ENCODE results near the gene GPR135.
"Not testable (repeated sequence)": the region's sequence is repeated elsewhere in the genome, so short reads cannot be mapped to it uniquely, and the experiment has no call there.

GPR135 gene

DNA sequence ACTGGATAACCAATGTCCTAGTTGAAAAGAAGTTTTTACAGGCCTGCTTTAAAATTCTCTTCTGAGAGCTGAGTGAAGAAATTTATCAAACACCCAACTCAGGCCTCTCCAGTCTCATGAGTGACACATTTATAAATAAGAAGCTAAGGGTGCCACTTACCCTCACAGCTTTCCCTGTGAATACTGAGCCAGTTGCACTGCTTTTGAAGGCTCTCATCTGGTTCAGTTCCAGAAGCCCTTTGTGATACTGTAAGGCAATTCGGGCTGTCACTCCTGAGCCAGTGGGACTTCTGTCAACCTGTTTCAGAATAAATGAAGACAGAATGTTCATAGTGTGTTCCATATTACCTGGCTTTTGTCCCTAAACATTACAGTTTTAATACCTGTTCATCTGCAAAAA, 10.5 kb upstream of the GPR135 start:
- no peak for DNase-seq (ENCODE audit: low read depth in 2 of 2)

DNA sequence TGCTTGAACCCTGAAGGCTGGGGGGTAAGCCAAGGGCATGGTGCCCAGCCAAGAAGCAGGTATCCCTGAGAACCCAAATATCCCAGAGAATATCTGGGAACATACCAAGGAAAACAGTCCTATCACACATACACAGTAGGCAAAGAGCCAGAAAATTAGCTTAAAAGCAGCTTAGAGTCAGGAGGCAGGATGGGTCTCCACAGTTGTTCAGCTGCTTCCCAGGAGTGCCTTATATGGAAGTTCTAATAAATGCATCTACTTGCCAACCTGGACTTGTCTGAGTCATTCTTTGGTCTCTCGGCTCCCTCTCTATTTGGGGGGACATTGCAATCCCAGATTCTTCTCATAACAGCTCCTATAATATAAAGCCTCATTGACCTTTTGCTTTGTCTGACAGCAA, 9.0 kb upstream of the GPR135 start:
- DNase-seq (ENCODE audit: low read depth in 2 of 2): no peak

DNA sequence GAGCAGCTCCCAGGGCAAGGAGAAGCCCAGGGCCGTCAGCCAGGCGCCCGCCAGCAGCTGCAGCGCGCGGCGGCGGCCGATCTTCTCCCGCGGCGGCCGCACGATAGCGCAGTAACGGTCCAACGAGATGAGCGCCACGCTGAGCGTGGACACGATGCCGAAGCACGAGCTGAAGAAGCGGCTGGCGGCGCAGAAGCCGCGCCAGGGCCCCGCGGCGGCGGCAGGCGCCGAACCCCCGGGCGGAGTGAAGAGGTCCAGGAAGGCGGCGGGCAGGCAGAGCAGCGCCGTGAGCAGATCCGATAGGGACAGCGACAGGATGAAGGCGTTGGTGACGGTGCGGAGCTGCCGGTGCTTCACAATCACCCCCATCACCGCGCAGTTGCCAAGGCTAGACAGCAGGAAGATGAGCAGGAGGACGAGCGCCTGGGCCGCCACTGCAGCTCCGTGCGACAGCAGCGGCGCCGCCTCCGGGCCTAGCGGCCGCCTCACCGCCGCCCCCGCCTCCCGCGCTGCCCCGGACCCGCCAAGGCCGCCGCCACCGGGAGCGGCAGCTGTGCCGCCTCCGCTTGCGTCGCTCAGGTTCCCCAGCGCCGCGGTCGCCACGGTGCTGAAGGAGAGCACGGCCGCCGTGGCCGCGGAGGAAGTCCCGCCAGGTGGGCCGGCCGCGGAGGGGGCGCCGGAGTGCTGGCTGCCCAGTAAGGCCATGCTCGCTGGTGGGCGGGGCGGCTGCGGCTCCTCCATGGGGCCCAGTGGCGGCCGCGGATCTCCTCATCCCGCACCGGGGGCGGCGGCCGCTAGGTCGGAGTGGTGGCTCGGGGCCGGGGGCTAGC, 479 bp downstream of the GPR135 start:
- DNase-seq (ENCODE audit: low read depth in 2 of 2): no peak

DNA sequence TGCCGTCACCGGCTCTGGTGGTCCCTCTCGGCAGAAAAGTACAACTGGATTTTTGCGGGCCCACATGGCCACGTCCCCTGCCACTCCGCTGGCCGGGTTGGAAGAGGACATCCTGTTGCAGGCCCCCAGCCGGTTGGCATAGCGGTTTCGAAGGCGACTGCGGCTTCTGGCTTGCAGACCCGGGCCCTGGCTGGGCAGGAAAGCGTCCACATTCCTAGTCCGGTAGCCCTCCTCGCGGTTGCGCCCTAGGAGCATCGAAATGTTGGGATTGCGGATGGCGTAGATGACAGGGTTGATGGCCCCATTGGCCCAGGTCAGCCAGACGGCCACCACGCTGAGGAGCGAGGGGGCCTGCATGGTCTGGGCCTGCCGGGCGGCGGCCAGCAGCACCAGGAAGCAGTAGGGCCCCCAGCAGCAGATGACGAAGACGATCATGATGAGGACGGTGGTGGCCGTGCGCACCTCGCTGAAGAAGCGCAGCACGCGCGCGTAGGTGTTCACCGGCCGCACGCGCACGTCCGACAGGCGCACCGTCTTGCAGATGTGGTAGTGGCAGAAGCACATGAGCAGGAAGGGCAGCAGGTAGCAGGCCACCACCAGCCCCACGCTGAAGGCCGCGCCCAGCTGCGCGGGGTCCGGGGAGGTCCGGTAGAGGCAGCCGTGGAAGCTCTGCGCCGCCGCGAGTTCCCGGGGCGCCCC, 1.2 kb downstream of the GPR135 start:
- no peak for DNase-seq (ENCODE audit: low read depth in 2 of 2)

DNA sequence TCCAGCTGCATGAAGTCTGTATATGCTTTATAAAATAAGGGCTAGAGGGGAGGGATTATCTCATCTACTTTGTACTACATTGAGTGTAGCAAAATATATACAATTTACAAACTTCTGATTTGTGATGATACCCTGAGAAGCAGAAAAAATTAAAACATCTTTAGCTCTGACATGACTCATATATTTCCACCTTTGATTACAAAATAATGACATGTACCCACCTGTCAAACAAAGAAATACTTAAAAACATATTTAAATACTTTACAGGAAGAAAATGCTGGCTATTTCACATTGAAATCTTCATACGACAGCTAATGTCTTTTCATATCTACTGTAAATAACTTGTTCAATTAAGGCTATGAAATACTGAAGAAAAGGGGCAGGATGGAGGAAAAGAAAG, 3.3 kb downstream of the GPR135 start:
- DNase-seq (ENCODE audit: low read depth in 2 of 2): no peak

DNA sequence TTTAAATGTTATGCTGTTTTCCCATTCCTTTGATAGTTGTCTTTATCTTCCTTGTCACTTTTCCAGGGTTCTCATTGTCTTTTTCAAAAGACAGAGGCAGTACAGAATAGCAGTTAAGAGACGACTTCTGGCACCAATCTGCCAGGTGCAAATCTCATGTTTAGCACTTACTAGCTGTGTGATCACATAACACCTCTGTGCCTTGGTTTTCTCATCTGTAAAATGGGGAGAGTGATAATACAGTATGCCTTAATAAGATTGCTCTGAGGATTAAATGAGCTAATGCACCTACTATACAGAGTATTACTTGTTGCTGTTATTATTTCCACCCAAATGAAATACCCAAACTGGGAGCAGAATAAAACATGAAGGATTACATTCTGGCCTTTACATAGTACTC, 4.8 kb downstream of the GPR135 start:
- DNase-seq (ENCODE audit: low read depth in 2 of 2): no peak

DNA sequence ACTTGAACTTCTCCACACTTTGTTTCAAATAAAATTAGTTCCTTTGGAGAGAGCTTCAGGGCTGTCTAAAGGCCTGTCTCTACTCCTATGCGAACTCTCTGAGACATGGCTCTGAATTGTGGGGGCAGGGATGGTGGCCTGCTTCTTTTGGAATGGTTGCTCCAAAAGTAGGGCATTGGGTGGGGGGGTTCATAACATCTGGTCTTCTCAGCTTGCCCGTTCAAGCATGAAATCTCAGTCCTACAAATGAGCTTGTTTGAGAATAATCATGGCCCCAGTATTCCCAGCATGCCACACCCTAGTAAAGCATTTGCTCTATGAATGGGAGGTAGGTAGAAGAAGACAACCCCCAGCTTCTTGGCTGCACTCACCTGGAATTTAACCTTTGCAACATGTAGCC, 6.7 kb downstream of the GPR135 start:
- DNase-seq (ENCODE audit: low read depth in 2 of 2): no peak

DNA sequence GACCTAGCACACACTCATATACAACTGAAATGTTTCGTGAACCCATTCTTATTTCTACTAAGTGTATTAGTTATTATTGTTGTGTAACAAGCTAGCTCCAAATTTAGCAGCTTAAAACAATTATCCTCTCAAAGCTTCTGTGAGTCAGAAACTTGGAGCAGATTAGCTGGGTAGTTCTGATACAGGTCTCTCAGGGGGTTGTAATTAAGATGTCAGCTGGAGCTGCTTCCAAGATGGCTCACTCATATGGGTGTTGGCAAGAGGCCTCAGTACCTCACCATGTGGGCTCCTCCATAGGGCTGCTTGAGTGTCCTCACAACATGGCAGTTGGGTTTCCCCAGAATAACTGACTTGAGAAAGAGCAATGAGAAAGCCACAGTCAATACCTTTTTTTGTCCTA, 9.8 kb downstream of the GPR135 start:
- no peak for DNase-seq (ENCODE audit: low read depth in 2 of 2)

DNA sequence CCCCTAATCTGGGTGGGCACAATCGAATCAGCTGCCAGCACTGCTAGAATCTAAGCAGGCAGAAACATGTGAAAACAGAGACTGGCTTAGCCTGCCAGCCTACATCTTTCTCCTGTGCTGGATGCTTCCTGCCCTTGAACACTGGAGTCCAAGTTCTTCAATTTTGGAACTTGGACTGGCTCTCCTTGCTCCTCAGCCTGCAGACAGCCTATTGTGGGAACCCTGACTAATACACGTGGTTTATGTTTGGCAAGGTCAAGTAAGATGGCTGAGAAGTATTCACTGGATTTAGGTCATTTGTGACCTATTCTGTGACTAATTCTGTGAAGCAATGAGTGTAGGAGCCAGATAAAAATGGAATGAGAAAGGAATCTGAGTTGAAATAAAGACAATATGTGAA, 11.0 kb downstream of the GPR135 start:
- DNase-seq (ENCODE audit: low read depth in 2 of 2): no peak

DNA sequence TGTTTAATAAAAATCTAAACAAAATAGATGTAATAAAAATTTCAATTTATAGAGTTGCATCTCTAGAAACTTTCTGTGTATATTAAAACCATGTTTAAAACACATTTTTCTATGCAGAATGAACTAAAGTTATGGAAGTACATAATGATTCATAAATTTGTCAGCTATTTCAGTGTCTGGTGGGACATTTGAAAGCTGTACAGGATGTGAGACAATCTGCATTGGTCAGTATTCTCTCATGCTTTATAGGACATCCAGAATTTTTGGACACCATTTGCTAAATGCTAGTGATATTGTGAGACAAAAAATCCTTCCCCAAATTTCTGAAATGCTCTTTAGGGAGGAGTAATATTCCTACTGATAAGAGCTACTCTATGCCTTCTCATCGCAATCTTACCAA, 13.3 kb downstream of the GPR135 start:
- no peak for DNase-seq (ENCODE audit: low read depth in 2 of 2)

DNA sequence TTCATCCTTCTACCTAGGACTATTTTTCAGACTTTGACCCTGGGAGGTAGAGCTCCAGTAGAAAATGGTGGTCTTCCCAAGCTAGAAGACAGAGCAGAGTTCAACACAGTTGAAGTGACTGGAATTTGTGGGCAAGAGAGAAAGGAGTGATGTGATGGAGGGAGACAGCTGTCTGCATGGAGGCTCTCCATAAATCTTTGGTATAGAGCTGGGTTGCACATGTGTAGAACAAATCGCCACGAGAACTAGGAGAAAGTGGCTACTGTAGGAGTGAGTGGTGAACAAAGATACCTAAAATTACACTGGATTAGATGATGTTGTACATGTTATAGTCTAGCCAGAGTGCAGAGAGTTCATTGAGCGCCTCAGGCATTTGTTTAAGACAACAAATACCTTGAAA, 14.5 kb downstream of the GPR135 start:
- DNase-seq (ENCODE audit: low read depth in 2 of 2): no peak

DNA sequence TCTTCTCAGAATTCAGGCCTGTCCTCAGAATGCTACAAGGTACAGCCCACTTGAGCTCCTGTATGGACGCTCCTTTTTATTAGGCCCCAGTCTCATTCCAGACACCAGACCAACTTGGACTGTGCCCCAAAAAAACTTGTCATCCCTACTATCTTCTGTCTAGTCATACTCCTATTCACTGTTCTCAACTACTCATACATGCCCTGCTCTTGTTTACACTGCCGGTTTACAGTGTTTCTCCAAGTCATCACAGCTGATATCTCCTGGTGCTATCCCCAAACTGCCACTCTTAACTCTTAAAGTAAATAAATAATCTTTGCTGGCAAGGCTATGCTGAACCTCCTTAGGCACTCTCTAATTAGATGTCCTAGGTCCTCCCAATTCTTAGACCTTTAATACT, 16.5 kb downstream of the GPR135 start:
- DNase-seq (ENCODE audit: low read depth in 2 of 2): not testable (repeated sequence)

DNA sequence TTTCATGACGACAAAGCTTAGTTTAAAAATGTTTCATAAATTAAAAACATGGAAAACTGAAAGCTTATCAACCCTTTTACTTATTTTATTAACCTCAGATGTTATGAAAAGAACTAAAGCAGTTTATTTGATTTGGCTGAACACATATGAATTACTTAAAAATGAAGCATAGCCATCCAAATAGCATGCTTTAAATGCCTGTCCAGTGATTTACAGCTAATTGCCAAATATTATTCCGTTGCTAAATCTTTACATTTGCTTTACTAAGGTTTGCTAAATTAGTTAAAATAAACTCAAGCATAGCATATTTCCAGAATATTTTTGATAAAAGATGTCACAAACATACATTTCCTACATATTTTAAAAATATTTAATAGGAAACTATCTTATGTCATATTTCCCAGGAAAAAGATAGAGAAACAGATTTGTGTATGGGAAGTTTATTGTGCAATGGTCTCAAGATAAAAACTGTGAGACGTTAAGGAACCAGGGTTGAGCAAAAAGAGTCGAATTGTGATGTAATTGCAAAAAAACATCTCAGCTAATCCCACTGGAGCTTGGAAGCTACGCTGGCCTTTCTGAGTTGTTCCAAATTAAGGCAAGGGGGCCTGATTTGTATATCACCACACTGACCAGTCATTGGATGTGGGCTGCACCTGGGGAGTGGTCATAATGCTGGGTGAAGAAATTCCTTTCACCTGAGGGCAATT, 25.8 kb downstream of the GPR135 start:
- no peak for DNase-seq (ENCODE audit: low read depth in 2 of 2)

DNA sequence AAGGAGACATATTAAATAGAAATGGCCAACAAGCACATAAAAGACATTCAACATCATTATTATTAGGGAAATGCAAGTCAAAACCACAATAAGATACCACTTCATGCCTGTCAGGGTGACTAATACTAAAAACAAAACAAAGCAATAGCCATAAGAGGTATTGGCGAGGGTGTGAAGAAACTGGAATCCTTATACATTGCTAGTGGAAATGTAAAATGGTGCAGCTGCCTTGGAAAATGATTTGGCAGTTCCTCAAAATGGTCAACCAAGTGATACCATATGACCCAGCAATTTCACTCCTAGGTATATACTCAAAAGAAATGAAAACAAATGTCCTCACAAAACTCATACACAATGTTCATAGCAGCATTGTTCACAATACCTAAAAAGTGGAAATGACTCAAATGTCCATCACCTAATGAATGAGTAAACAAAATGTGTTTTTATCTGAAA, 27.0 kb downstream of the GPR135 start:
- DNase-seq (ENCODE audit: low read depth in 2 of 2): no peak

DNA sequence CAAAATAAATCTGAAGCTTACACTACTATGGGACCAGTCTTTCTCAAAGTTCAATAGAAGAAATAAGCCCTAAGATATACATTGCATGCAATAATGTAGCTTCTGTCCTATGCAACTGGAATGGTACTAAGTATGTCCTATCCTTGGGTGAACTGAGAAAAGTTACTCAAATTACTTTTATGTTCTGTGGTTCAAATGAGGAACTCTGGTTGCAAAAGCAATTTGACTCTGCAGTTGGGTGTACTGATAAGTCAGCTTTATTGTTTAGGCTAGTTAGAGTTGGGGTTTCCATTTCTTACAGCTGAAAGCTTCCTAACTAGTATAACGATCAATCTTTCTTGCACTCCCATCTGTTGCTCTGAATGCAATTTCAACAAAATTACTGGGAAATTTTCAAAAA, 29.2 kb downstream of the GPR135 start:
- DNase-seq (ENCODE audit: low read depth in 2 of 2): no peak

DNA sequence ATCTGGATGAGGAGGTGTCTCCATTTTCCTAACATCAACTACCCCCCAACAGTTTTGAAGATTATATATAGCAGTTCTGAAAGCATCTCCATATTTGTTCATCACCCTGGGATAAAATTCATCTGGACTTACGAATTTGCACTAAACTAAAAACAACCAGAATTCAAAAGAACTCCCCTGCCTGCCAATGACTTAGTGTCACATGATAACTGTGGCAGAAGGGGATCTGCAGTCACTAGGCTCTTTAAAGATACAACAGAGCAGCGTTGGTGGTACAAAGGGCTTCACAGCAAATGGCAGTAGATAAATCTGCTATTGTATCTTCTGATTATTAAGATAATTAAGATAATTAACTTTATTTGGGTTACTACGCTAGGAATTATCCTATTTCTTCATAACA, 30.1 kb downstream of the GPR135 start:
- no peak for DNase-seq (ENCODE audit: low read depth in 2 of 2)

DNA sequence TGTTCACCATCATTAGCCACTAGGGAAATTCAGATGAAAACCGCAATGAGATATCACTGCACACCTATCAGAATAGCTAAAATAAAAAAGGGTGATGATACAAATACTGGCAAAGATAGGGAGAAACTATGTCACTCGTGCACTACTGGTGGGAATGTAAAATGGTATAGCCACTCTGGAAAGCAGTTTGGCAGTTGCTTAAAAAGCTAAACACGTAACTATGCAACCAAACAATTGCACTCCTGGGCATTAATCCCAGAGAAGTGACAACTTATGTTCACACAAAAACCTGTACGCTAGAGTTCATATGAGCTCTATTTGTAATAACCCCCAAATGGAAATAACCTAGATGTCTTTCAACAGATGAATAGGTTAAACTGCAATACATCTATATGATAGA, 35.4 kb downstream of the GPR135 start:
- DNase-seq (ENCODE audit: low read depth in 2 of 2): no peak

DNA sequence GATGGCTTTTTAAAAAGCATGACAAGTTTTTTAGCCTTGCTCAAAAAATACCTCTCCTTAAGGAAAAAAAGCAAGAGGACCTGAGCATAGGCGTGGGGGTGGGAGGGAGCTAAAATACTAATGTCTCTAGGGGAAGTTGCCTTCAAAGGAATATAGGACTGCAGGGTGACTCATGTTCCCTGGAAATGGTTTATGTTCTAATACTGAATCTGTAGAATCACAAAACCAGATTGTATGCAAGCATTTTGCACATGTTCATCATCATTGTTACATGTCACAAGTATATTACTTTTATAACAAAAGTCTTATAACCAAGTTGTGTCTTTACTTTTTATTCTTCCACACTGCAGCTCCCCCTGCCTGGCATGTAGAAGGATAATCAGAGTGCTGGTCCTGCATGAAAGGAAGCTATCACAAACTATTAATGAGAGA, 36.6 kb downstream of the GPR135 start:
- no peak for DNase-seq (ENCODE audit: low read depth in 2 of 2)

DNA sequence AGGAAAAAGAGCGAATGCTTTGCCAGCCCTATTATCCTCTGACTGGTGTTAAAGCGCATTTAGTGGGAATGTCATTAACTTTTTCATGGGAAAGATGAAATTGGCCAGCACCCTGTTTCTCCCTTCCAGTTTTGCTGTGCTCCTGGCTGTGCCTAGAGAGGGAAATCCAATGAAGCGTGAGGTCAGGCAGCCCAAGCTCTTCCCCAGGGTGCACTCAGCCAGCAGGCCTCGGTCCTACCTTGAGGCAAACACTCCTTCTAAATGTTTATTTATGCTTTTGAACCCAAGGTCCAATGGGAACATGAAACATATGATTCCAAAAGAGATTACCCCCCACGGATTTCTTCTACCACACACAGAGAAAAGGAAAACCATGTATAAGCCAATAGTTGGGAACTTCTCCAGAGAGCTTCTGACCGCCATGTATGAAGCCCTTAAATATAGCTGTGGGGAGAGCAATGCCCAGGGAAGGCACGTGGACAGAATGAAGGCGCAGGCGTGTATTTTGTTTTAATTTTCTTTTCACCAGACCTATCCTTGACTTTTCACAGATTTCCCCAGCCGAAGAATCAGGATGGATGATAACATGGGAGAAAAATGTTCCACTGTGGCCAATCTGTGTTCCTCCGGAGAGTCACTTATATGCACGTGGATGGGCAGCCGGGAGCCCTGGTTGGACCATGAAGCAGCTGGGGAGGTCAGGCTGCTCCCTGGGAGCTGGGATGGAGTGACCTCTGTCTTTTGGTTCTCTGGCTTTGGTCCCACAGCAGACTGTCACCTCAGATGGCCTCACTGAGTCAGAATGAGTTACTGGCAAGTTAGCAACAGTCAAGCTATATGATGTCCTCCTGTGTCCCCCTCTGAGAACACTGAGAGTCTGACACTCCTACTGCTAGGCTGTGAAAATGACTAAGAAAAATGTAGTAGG, 37.3 kb downstream of the GPR135 start:
- DNase-seq (ENCODE audit: low read depth in 2 of 2): no peak

DNA sequence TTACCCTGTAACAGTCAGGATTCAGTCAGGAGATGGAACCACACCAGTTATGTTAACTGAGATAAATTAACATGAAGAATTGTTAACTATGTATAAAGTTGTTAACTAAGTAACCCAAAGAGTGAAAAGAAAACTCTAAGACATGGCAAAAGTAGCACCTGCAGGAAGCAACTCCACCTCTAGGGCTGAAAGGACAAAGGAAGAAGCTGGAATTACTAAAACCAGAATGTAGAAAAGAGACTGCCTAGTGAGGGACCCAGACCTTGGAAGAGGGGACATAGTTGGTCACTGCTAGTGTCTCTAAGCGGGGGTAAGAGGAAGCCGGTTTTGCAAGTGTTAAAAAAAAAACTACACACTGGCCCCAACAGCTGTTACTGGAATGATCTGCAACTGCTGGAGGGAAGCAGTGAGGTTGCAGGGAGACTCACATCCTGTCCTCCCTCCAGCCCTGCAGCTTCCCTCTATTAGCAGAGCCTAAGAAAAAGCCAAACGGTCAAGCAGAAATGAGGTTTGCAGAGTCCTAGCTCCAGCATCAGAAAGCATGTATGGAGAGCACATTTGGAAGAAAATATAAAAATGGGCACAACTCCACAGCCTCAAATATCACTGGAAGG, 39.8 kb downstream of the GPR135 start:
- no peak for DNase-seq (ENCODE audit: low read depth in 2 of 2)
